Duodenal mucosa (tissue), 2 donors: Measurements from ENCODE around the gene PPP2R5D.

Experiments used
- H3K27ac ChIP-seq: one replicate; pipeline ENCODE4 v1.7.0; 2013; ENCODE audit warnings: low read depth, low read length
- H3K27me3 ChIP-seq, 2 donors: one replicate each; pipeline ENCODE4 v1.7.0; 2013; ENCODE audit warnings: low read length in 2 of 2, control low read depth in 1 of 2; ENCODE audit not compliant: insufficient read depth in 2 of 2, control insufficient read depth in 1 of 2
- H3K36me3 ChIP-seq, 2 donors: one replicate each; pipeline ENCODE4 v1.7.0; 2013; ENCODE audit warnings: low read length in 2 of 2, control low read depth in 1 of 2; ENCODE audit not compliant: insufficient read depth in 2 of 2, control insufficient read depth in 1 of 2
- H3K4me1 ChIP-seq, 2 donors: one replicate each; pipeline ENCODE4 v1.7.0; 2013; ENCODE audit warnings: low read length in 2 of 2, control low read depth in 1 of 2; ENCODE audit not compliant: insufficient read depth in 2 of 2, control insufficient read depth in 1 of 2
- H3K4me3 ChIP-seq, 2 donors: one replicate each; pipeline ENCODE4 v1.7.0; 2013; ENCODE audit warnings: low read length in 2 of 2, low read depth in 1 of 2
- H3K9ac ChIP-seq, 2 donors: one replicate each; pipeline ENCODE4 v1.7.0; 2013; ENCODE audit warnings: low read length in 2 of 2, low read depth in 1 of 2
- H3K9me3 ChIP-seq, 2 donors: one replicate each; pipeline ENCODE4 v1.7.0; 2013; ENCODE audit warnings: low read length in 2 of 2, control low read depth in 1 of 2; ENCODE audit not compliant: control insufficient read depth in 1 of 2

PPP2R5D gene

DNA sequence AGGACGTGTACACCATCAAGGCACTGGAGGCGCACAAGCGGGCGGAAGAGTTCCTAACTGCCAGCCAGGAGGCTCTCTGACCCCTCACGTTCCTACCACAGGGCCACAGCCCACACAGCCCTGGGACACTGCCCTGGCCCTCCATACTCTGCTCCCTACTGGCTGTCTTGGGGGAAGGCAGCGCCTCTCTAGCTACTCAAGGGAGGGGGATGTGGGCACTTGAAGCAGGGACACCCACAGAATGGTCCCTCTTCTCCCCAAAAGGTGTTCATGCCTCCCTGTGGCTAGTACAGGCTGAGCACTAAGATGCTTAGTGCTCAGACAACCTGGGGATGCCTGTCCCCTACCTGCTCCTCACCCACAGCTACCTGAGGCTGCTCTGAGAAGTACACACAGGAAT lies 26.8 kb downstream of the PPP2R5D start:
- peaks cover 38 to 59% of the 10 kb centered on the region in 2 donors for H3K36me3 ChIP-seq
- H3K9ac ChIP-seq: no peak overlapping the region

DNA sequence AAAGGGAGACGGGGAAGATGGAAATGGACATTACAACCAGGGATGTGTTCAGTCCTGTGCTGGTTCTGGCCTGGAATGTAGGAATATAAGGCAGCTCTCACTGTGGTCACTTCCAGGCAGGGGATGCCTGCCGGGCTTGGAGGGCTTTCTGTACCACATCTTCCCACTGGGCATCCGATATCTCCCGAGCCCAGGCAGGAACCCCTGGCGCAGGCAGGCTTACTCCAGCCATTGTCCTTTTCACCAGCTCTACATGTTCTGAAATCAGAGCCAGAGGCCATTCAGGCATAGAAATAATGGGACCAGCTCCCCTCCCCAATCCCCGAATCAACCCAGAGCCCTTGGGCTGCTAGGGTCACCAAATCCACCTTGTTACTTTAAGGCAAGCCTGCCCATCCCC lies 28.0 kb downstream of the PPP2R5D start:
- H3K4me3 ChIP-seq: peak overlapping the region in 1 of 2 donors; percentile 80
- no peaks in the 10 kb centered on the region for H3K9me3 ChIP-seq
- H3K4me1 ChIP-seq: peaks cover 27 to 34% of the 10 kb centered on the region in 2 donors
- H3K27ac ChIP-seq: no peak overlapping the region
- no peaks in the 10 kb centered on the region for H3K27me3 ChIP-seq
- peaks cover 33 to 54% of the 10 kb centered on the region in 2 donors for H3K36me3 ChIP-seq
- H3K9ac ChIP-seq: peak overlapping the region; percentile 73 to 76

More for the DNA sequence above, 26.8 kb downstream of the PPP2R5D start:
- H3K9me3 ChIP-seq: no peaks in the 10 kb centered on the region
- H3K4me3 ChIP-seq: no peak overlapping the region
- no peak overlapping the region for H3K27ac ChIP-seq
- H3K4me1 ChIP-seq: peaks cover 22 to 28% of the 10 kb centered on the region in 2 donors
- no peaks in the 10 kb centered on the region for H3K27me3 ChIP-seq

DNA sequence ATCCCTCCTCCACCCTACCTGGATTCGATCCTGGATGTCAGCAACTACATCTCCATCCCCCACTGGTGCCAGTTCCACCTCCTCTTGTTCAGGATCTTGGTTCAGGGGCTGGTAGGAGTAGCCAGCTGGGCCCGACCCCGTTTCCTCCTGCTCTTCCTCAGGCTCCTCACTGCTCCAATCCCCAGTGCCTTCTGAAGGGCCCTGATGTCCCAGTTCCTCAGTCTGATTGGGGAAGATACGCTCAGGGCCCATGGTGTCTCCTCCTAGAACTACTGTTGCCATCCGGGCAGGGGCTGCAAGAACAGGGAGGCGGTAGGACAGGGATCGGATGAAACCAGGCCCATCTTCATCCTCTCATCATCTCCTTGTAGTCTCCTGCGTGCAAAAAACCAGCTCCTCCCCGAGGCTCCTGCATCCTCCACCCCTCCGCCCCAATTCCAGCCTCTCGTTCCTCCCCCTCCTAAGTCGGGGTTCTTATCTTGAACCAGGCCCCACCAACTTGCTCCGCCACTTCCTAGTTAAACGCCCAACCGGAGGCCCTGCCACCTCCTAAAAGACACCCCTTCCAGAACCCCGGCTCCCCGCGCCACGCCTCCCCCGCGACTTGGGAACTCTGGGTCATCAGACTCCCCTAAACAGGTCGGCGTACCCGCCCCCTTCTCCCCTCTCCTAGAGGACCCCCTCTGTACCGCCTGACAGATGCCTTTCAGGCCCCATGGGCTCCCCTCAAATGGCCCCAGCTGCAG lies 28.9 kb downstream of the PPP2R5D start:
- Histone ChIP-seq H3K4me1 (peaks cover 27 to 34% of the 10 kb centered on the region in 2 donors), H3K27me3 (no peaks in the 10 kb centered on the region), H3K9ac (peak overlapping the region; percentile 73 to 76), H3K27ac (no peak overlapping the region), H3K36me3 (peaks cover 37 to 54% of the 10 kb centered on the region in 2 donors), H3K4me3 (peak overlapping the region; percentile 80 to 87), H3K9me3 (no peaks in the 10 kb centered on the region)

DNA sequence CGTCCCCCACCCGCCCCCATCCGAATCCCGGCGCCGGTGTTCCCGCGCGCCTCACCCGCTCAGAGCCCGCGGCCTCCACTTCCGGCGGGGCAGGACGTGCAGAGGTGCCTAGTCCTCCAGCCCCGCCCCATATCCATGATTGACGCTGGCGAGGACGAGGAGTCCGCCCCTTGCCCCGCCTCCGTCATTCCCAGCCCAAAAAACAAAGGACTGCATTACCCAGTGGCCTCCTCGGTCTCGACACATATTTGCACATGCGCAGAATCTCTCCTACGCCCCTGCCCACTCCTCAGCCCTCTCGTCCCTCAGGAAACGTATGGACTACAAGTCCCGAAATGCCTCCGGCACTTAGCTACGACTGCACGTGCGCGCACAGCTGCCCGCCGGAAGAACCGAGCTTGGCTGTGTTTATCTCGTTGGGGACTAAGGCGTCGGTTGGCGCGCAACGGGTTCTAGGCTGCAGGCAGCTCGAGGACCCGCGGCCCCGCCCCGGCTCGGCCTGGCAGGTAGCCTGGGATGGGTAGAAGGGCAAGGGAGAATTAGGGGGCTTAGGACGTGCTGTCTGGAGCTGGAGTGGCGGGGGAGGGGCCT lies 29.6 kb downstream of the PPP2R5D start, which contains the start of the genes KLHDC3 and MEA1:
KLHDC3 (plus strand) TSS at position 407 of the 591 bp plus-strand sequence. CDS start 2,944 bp downstream, outside the sequence.
MEA1 (minus strand) TSS at position 104 of the 591 bp plus-strand sequence. CDS start 133 bp downstream, outside the sequence.
- no peaks in the 10 kb centered on the region for H3K27me3 ChIP-seq
- H3K9ac ChIP-seq: peak within 1 kb of the TSS; percentile 73 to 84
- peaks cover 36 to 54% of the 10 kb centered on the region in 2 donors for H3K36me3 ChIP-seq
- H3K9me3 ChIP-seq: no peaks in the 10 kb centered on the region
- H3K4me3 ChIP-seq: peak within 1 kb of the TSS; percentile 87 to 95
- peak within 1 kb of the TSS; percentile 23 for H3K27ac ChIP-seq
- H3K4me1 ChIP-seq: peaks cover 27 to 34% of the 10 kb centered on the region in 2 donors

DNA sequence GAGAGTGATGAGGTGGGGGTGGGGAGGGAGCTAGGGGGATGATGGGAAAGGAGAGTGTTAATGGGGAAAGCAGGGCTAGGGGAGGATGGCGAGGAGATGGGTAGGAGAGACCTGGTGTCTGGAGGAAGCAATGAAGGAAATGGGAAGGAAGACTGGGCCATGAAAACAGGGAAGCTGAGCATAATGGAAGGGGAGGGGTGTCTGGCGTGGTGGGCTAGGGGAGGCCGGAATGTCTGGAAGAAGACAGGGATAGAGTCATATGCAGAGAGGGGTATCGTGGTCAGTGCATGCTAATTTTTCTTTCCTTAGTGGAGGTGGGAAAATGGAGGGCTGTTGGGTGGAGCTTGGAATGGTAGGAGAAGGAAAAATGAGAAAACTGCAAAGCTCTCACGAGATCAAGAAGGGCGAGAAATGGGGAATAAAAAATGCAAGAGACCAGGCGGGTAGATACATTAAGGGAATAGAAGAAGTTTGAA lies 30.1 kb downstream of the PPP2R5D start:
- Histone ChIP-seq H3K4me3 (peak overlapping the region; percentile 87 to 95), H3K36me3 (peaks cover 35 to 53% of the 10 kb centered on the region in 2 donors), H3K9ac (peak overlapping the region; percentile 66 to 84), H3K27me3 (no peaks in the 10 kb centered on the region), H3K27ac (peak overlapping the region; percentile 23), H3K9me3 (no peaks in the 10 kb centered on the region), H3K4me1 (peaks cover 27 to 34% of the 10 kb centered on the region in 2 donors)

DNA sequence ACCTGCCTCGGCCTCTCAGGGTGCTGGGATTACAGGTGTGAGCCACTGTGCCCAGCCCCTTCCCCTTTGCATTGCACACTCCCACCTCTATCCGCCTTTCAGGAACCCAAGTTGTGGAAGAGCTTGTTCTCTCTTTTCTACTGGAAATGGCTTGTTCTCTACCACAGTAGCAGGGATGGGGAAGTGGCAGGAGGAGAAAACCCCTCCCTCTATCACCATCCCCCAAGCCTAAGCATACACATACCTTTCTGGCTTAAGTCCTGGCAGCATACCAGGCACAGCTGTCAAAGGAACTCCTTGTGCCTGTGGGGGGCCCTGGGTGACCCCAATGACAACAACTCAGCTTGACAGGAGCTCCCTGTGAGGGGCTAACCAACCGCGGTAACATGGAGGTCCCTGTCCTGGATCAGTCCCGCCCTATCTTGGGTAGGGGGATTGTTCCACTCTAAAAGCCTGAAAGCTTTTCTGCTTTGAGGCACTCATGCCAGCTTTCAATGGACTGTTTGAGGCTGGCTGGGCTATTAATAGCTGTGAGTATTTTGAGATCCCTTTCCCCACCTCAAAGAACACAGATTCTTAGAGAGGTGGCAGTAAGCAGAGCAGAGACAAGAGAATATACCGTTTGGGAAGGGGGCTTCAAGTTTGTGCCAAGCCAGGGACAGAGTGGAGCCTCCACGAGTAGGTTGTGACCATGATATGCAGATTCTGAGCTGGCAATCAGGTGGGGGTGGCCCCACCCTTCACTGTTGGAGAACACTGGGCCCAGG lies 32.0 kb downstream of the PPP2R5D start:
- H3K27ac ChIP-seq: no peak overlapping the region
- peaks cover 33 to 42% of the 10 kb centered on the region in 2 donors for H3K4me1 ChIP-seq
- no peaks in the 10 kb centered on the region for H3K9me3 ChIP-seq
- no peak overlapping the region for H3K4me3 ChIP-seq
- H3K27me3 ChIP-seq: no peaks in the 10 kb centered on the region
- H3K9ac ChIP-seq: no peak overlapping the region
- H3K36me3 ChIP-seq: peaks cover 33 to 39% of the 10 kb centered on the region in 2 donors

DNA sequence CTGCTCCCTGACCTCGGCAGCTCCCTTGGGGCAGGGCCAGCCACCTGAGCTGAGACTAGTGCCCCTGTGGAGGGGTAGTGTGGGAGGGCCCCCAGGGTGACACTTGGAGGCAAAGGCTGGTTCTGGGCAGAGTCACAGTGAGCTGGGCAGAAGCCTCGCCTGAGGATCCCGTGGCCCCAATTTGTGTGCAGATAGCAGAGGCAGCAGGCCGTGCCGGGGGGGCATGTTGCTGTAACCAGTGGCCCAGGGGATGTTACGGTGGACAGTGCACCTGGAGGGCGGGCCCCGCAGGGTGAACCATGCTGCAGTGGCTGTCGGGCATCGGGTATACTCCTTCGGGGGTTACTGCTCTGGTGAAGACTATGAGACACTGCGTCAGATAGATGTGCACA lies 32.6 kb downstream of the PPP2R5D start:
- H3K36me3 ChIP-seq: peaks cover 31 to 33% of the 10 kb centered on the region in 2 donors
- no peaks in the 10 kb centered on the region for H3K27me3 ChIP-seq
- no peak overlapping the region for H3K4me3 ChIP-seq
- no peaks in the 10 kb centered on the region for H3K9me3 ChIP-seq
- no peak overlapping the region for H3K9ac ChIP-seq
- peaks cover 33 to 42% of the 10 kb centered on the region in 2 donors for H3K4me1 ChIP-seq
- no peak overlapping the region for H3K27ac ChIP-seq

DNA sequence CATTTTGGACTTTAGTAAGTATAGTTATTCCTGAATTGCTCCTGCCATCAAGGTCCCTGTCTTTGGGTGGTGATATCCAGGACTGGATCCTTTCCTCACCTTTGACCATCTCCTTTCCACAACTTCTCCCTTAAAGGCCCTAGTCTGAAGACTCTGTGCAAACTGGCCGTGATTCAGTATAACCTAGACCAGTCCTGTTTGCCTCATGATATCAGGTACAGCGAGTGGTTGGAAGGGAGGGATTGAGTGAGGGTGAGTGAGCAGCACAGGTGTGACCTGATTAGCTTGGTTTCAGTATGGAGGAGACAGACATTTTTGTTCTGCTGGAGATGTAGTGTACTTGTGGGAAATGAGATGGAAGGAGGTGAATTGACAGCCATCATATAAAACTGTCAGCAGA lies 34.8 kb downstream of the PPP2R5D start:
- H3K4me1 ChIP-seq: peaks cover 22 to 38% of the 10 kb centered on the region in 2 donors
- no peak overlapping the region for H3K9ac ChIP-seq
- H3K4me3 ChIP-seq: no peak overlapping the region
- H3K36me3 ChIP-seq: peaks cover 26 to 31% of the 10 kb centered on the region in 2 donors
- no peaks in the 10 kb centered on the region for H3K9me3 ChIP-seq
- H3K27ac ChIP-seq: no peak overlapping the region
- H3K27me3 ChIP-seq: no peaks in the 10 kb centered on the region

DNA sequence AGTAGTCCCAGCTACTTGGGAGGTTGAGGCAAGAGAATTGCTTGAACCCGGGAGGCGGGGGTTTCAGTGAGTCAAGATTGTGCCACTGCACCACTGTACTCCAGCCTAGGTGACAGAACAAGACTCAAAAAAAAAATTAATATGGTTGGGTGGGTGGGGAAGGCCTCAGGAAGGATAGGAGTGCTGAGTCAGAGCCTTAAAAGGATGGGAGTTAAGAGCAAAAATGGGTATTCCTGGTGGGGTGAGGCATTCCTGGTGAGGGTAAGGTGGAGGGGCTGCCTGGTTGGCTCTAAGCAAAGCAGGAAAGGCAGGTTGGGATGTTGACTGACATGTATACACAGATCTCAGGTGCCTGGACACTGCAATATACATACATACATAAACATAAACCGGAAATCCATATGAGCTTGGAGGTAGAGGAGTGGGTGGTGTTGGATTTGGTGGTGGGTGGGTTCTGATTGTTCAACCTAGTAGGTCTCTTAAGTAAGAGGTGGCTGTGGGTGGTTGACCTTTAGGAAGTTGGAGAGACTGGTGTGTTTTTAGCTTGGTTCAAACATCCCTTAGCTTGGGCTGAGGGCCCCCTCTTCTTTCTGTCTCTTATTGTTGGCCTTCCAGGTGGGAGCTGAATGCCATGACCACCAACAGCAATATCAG lies 35.8 kb downstream of the PPP2R5D start:
- H3K9ac ChIP-seq: no peak overlapping the region
- no peaks in the 10 kb centered on the region for H3K27me3 ChIP-seq
- H3K36me3 ChIP-seq: peaks cover 33 to 41% of the 10 kb centered on the region in 2 donors
- no peak overlapping the region for H3K27ac ChIP-seq
- no peak overlapping the region for H3K4me3 ChIP-seq
- peaks cover 15 to 30% of the 10 kb centered on the region in 2 donors for H3K4me1 ChIP-seq
- H3K9me3 ChIP-seq: no peaks in the 10 kb centered on the region
